HG03066 (cell line): ENCODE data around the gene VEGFB.

Experiments
- ATAC-seq: cut with Tn5 transposase; IDR thresholded peaks from one replicate; pipeline ENCODE4 v1.9.1; 2021; ENCODE audit warnings: low read depth; ENCODE audit not compliant: unreplicated experiment

Gene VEGFB

GRCh38 chr11:64230171-64230984, 4.0 kb upstream of the VEGFB start, which contains the start of gene DNAJC4:
Gene DNAJC4, plus strand, starts transcription at chr11:64230548. Its CDS starts 307 bp downstream, at chr11:64230855.
- ATAC-seq = peak; percentile 32

GRCh38 chr11:64230985-64231365, 3.4 kb upstream of the VEGFB start:
- no peak for ATAC-seq

GRCh38 chr11:64231546-64231945, 2.8 kb upstream of the VEGFB start:
- no peak for ATAC-seq

GRCh38 chr11:64232182-64232966, 2.0 kb upstream of the VEGFB start:
- ATAC-seq = no peak

GRCh38 chr11:64232967-64233315, 1.4 kb upstream of the VEGFB start:
- no peak for ATAC-seq

GRCh38 chr11:64234647-64235379, 429 bp downstream of the VEGFB start:
- no peak for ATAC-seq

- ATAC-seq = no peak
Measured at GRCh38 chr11:64235437-64236161, 1.2 kb downstream of the VEGFB start.

- no peak for ATAC-seq
Measured at GRCh38 chr11:64237484-64237951, 3.1 kb downstream of the VEGFB start.

GRCh38 chr11:64238076-64238475, 3.7 kb downstream of the VEGFB start:
- ATAC-seq = no peak

- ATAC-seq = no peak
Measured at GRCh38 chr11:64238999-64239398, 4.6 kb downstream of the VEGFB start.

- ATAC-seq = no peak
Measured at GRCh38 chr11:64239662-64240434, 5.5 kb downstream of the VEGFB start.

- peak; percentile 48 for ATAC-seq
Measured at GRCh38 chr11:64240435-64241240, 6.3 kb downstream of the VEGFB start, which contains the start of gene FKBP2. Gene FKBP2, plus strand, starts transcription at chr11:64241095. Its CDS starts 1,293 bp downstream, at chr11:64242388.

- peak; percentile 64 for ATAC-seq
Measured at GRCh38 chr11:64241241-64241490, 6.8 kb downstream of the VEGFB start.

GRCh38 chr11:64241491-64242374, 7.3 kb downstream of the VEGFB start:
- peak; percentile 8 for ATAC-seq

GRCh38 chr11:64243236-64243854, 9.0 kb downstream of the VEGFB start:
- no peak for ATAC-seq

- ATAC-seq = no peak
Measured at GRCh38 chr11:64244107-64244506, 9.7 kb downstream of the VEGFB start.

- no peak for ATAC-seq
Measured at GRCh38 chr11:64244966-64245365, 10.6 kb downstream of the VEGFB start.

GRCh38 chr11:64245401-64245796, 11.0 kb downstream of the VEGFB start:
- no peak for ATAC-seq
